ENCODE results near the gene IFNAR1. TPM values are rescaled to one million over a fixed set of nuclear protein-coding genes. Genes with fewer than 3 reads are reported as not detected.

The IFNAR1 gene
- total RNA-seq, 6 experiments from 2014 or later = 42.0 to 49.7 (median 43.6) TPM

GRCh38 chr21:33364830-33365229 lies 40.1 kb downstream of the IFNAR1 start:
- peaks cover 37% of the 10 kb centered on the region for H3K9me3 Mint-ChIP-seq

DNA sequence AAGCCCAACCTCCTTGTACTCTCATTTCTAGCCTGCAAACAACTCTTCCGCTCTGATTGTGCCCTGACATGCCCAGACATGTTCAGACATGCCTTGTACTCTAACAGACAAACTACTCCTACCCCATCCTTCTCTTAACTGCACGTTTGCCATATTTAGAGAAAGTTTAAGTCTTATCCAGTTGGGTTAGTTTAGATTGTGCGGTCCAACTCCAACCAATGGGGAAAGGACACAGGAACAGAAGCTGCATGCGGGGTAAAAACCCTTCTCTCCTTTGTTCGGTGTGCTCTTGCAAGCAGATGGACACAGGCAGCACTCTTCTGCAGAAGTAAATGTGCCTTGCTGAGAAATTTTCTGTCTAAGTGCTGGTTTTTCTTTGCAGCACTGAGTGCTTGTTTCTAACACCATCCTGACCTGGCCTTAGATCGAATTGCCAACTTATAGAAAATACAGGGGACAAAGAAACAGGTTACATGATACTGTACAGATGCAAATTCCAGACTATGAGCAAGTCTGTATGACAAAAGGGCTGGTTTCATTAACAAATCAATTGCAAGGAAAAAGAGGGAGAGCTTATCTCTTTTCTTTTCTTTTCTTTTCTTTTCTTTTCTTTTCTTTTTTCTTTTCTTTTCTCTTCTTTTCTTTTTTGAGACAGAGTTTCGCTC lies 42.7 kb downstream of the IFNAR1 start:
- peaks cover 7% of the 10 kb centered on the region for H3K27me3 Mint-ChIP-seq (ENCODE audit: insufficient read depth)
- H3K4me3 Mint-ChIP-seq = no peak overlapping the region
- no peak for DNase-seq
- H3K27ac Mint-ChIP-seq = peak overlapping the region; percentile 41; the same call in 1 of the 2 replicates
- H3K9me3 Mint-ChIP-seq = peaks cover 40% of the 10 kb centered on the region
- TF ChIP-seq, protein P1, sequence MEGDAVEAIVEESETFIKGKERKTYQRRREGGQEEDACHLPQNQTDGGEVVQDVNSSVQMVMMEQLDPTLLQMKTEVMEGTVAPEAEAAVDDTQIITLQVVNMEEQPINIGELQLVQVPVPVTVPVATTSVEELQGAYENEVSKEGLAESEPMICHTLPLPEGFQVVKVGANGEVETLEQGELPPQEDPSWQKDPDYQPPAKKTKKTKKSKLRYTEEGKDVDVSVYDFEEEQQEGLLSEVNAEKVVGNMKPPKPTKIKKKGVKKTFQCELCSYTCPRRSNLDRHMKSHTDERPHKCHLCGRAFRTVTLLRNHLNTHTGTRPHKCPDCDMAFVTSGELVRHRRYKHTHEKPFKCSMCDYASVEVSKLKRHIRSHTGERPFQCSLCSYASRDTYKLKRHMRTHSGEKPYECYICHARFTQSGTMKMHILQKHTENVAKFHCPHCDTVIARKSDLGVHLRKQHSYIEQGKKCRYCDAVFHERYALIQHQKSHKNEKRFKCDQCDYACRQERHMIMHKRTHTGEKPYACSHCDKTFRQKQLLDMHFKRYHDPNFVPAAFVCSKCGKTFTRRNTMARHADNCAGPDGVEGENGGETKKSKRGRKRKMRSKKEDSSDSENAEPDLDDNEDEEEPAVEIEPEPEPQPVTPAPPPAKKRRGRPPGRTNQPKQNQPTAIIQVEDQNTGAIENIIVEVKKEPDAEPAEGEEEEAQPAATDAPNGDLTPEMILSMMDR (IDR thresholded peaks at IDR 0.05) = no peak
- H3K36me3 Mint-ChIP-seq (ENCODE audit: low read depth) = peaks cover 29% of the 10 kb centered on the region
- no peaks in the 10 kb centered on the region; the same call in 1 of the 2 replicates for H3K4me1 Mint-ChIP-seq (ENCODE audit: low read depth)

More at GRCh38 chr21:33364830-33365229, 40.1 kb downstream of the IFNAR1 start:
- no peak overlapping the region for H3K4me3 Mint-ChIP-seq
- H3K27ac Mint-ChIP-seq = no peak overlapping the region
- TF ChIP-seq, protein P1 (IDR thresholded peaks at IDR 0.05) = no peak
- H3K27me3 Mint-ChIP-seq (ENCODE audit: insufficient read depth) = peaks cover 7% of the 10 kb centered on the region
- peaks cover 24% of the 10 kb centered on the region for H3K4me1 Mint-ChIP-seq (ENCODE audit: low read depth)
- DNase-seq = no peak
- peaks cover 29% of the 10 kb centered on the region for H3K36me3 Mint-ChIP-seq (ENCODE audit: low read depth)

- Mint-ChIP-seq H3K9me3 (peaks cover 40% of the 10 kb centered on the region), H3K4me3 (no peak overlapping the region), H3K27me3 (ENCODE audit: insufficient read depth) (peaks cover 4% of the 10 kb centered on the region), H3K27ac (no peak overlapping the region), H3K36me3 (ENCODE audit: low read depth) (peaks cover 29% of the 10 kb centered on the region), H3K4me1 (ENCODE audit: low read depth) (no peaks in the 10 kb centered on the region; the same call in 1 of the 2 replicates)
- no peak for DNase-seq
- TF ChIP-seq, protein P1 (IDR thresholded peaks at IDR 0.05) = no peak
Observed at GRCh38 chr21:33368124-33368523, 43.4 kb downstream of the IFNAR1 start.

DNA sequence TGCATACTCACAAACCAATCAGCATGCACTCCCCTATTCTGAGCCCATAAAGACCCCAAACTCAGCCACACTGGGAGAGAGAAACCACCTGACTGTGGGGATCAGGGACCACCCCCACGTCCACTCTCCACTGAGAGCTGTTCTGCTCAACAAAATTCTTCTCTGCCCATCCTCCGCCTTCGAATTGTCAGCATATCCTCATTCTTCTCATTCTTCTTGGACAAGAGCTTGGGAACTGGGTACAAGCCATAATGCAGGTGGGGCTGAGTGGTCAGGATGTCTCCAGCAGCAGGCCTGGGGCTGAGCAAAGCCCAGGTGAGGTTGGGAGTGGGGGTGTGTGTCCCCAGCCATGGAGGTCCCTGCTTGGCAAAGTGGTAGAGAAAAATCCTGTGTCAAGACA lies 43.8 kb downstream of the IFNAR1 start:
- H3K4me1 Mint-ChIP-seq (ENCODE audit: low read depth) = peaks cover 3% of the 10 kb centered on the region

DNA sequence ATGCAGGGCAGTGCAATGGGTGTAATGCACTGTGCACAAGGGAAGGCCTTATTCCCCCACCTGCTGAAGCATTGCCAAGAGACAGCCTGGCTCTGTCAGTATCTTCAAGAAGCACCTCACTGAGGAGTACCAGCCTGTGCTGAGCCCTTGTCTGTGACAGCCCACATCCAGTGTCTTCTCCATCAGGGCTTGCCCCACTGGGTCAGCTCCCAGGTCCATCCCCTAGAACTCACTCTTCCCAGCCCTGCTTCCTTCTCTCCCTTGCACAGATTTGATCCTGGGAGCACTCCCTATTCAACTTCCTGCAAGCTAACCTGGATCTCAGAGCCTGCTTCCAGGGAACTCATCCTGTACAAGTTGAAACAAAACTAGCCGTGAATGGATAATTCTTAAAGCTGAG lies 44.8 kb downstream of the IFNAR1 start:
- peaks cover 13% of the 10 kb centered on the region for H3K4me1 Mint-ChIP-seq (ENCODE audit: low read depth)
- no peak overlapping the region for H3K27ac Mint-ChIP-seq
- no peak overlapping the region for H3K4me3 Mint-ChIP-seq
- TF ChIP-seq, protein P1 (IDR thresholded peaks at IDR 0.05) = no peak
- peaks cover 29% of the 10 kb centered on the region for H3K36me3 Mint-ChIP-seq (ENCODE audit: low read depth)
- peaks cover 40% of the 10 kb centered on the region for H3K9me3 Mint-ChIP-seq
- H3K27me3 Mint-ChIP-seq (ENCODE audit: insufficient read depth) = peaks cover 3% of the 10 kb centered on the region
- DNase-seq = no peak

More for the DNA sequence above, 43.8 kb downstream of the IFNAR1 start:
- H3K27ac Mint-ChIP-seq = no peak overlapping the region
- TF ChIP-seq, protein P1 (IDR thresholded peaks at IDR 0.05) = no peak
- peaks cover 29% of the 10 kb centered on the region for H3K36me3 Mint-ChIP-seq (ENCODE audit: low read depth)
- no peak overlapping the region for H3K4me3 Mint-ChIP-seq
- peaks cover 40% of the 10 kb centered on the region for H3K9me3 Mint-ChIP-seq
- no peak for DNase-seq
- H3K27me3 Mint-ChIP-seq (ENCODE audit: insufficient read depth) = peaks cover 3% of the 10 kb centered on the region

Data from HFFc6 (cell line).